ENCODE measurements around the gene KANSL1.

- TF ChIP-seq CTCF (IDR thresholded peaks at IDR 0.05): no peak
- no peak for TF ChIP-seq POLR2A (IDR thresholded peaks at IDR 0.05)
- TF ChIP-seq POLR2AphosphoS5 (IDR thresholded peaks at IDR 0.05; ENCODE audit: insufficient read depth in 1 of 2, low read depth in 1 of 2): no peak
These were observed 153.5 kb downstream of the KANSL1 start for GRCh38 chr17:46039592-46040186.

Measured in vagina (tissue), 2 donors.